SK-N-SH (cell line): ENCODE results near the gene EFCAB12.

Experiments used
- CHD2 ChIP-seq: fragments of 150-350 bp; IDR thresholded peaks from 2 replicates; pipeline ENCODE4 v1.6.1; 2018; ENCODE audit warnings: low read length; ENCODE audit not compliant: partially characterized antibody
- CTCF ChIP-seq: fragments of 200-600 bp; sonication (generic); IDR thresholded peaks from 2 replicates; pipeline ENCODE4 v1.6.1; 2017; ENCODE audit warnings: antibody characterized with exemption, mild to moderate bottlenecking, moderate library complexity
- ELF1 ChIP-seq: IDR thresholded peaks from 2 replicates; pipeline ENCODE4 v1.4.0; 2012
- EP300 ChIP-seq, 2 experiments: IDR thresholded peaks; 2 replicates each; pipeline versions ENCODE4 v1.4.0 to v1.6.1; 2012; ENCODE audit warnings: borderline replicate concordance in 1 of 2, low read depth in 1 of 2, low read length in 1 of 2
- EZH2phosphoT487 ChIP-seq: fragments of 200-600 bp; sonication (generic); IDR thresholded peaks from 2 replicates; pipeline ENCODE4 v1.6.1; 2017; ENCODE audit warnings: low read depth, mixed run types, mild to moderate bottlenecking, antibody characterized with exemption, moderate library complexity, borderline replicate concordance
- FOXM1 ChIP-seq: IDR thresholded peaks from 2 replicates; pipeline ENCODE4 v1.4.0; 2012; ENCODE audit warnings: low read depth, mild to moderate bottlenecking
- PBX3 ChIP-seq: IDR thresholded peaks from 2 replicates; pipeline ENCODE4; 2012
- POLR2AphosphoS5 ChIP-seq: IDR thresholded peaks from 2 replicates; pipeline ENCODE4 v1.6.1; 2012; ENCODE audit warnings: low read depth, low read length
- REST ChIP-seq: IDR thresholded peaks from 2 replicates; pipeline ENCODE4 v1.6.1; 2012; ENCODE audit warnings: mild to moderate bottlenecking, low read depth, low read length, moderate library complexity
- RFX5 ChIP-seq: IDR thresholded peaks from 2 replicates; pipeline ENCODE4 v1.6.1; 2012; ENCODE audit warnings: mild to moderate bottlenecking, improper control_type of control experiment, low read length
- SMC3 ChIP-seq: IDR thresholded peaks from 2 replicates; pipeline ENCODE4 v1.6.1; 2012; ENCODE audit warnings: low read depth, low read length, improper control_type of control experiment
- USF2 ChIP-seq: fragments of 150-350 bp; IDR thresholded peaks from 2 replicates; pipeline ENCODE4 v1.6.1; 2017; ENCODE audit warnings: antibody characterized with exemption, low read length, low read depth, borderline replicate concordance

GRCh38 chr3:129439226-129439816, 10.9 kb upstream of the EFCAB12 start:
- TF ChIP-seq CTCF (no peak), ELF1 (no peak), SMC3 (no peak), EZH2phosphoT487 (no peak), CHD2 (no peak), FOXM1 (no peak), USF2 (no peak), EP300 (IDR thresholded peaks at IDR 0.05; ENCODE audit: borderline replicate concordance in 1 of 2, low read depth in 1 of 2, low read length in 1 of 2) (no peak), PBX3 (no peak), RFX5 (no peak), POLR2AphosphoS5 (no peak), REST (no peak)
